Erythroblast (primary cell): Measurements from ENCODE around the gene PLA2G6.
A peak's percentile ranks its signal among the peaks of the same experiment; 100 is the strongest.

ENCODE experiments used
- DNase-seq, 2 experiments: peaks; one replicate each; lab custom pipeline; 2025; lab: John Stamatoyannopoulos, UW
- GATA1 ChIP-seq: IDR thresholded peaks from 2 replicates; pipeline ENCODE4 v1.6.1; 2011; ENCODE audit warnings: low read depth, mild to moderate bottlenecking, control low read depth, low read length, moderate library complexity
- POLR2A ChIP-seq: IDR thresholded peaks from 2 replicates; pipeline ENCODE4 v1.6.1; 2011; ENCODE audit warnings: mild to moderate bottlenecking, low read length

The PLA2G6 gene

GRCh38 chr22:38220653-38221386 lies 39.2 kb upstream of the PLA2G6 start:
- no peak for TF ChIP-seq GATA1
- no peak for TF ChIP-seq POLR2A
- DNase-seq = no peak

DNA sequence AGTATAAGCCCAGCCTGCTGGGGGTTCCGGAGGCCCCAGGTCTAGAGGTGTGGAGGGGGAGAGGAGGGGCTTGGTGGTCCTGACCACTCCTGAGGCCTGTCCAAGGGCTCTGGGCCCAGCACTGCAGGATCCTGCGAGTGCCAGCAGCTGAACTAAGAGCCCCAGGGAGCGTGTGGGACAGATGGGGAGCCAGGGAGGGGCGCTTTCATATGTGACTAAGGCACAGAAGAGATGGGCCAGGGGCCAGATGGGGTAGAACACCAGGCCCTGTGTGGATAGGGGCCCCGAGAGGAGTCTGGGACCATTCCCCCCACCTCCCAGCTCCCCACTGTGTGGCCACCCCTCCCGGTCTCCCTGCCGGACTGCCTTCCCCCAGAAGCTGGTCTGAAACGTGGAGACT lies 38.5 kb upstream of the PLA2G6 start:
- TF ChIP-seq GATA1 (no peak), POLR2A (no peak)
- no peak for DNase-seq

GRCh38 chr22:38219632-38220031 lies 38.0 kb upstream of the PLA2G6 start:
- TF ChIP-seq POLR2A = no peak
- TF ChIP-seq GATA1 = no peak
- no peak for DNase-seq

DNA sequence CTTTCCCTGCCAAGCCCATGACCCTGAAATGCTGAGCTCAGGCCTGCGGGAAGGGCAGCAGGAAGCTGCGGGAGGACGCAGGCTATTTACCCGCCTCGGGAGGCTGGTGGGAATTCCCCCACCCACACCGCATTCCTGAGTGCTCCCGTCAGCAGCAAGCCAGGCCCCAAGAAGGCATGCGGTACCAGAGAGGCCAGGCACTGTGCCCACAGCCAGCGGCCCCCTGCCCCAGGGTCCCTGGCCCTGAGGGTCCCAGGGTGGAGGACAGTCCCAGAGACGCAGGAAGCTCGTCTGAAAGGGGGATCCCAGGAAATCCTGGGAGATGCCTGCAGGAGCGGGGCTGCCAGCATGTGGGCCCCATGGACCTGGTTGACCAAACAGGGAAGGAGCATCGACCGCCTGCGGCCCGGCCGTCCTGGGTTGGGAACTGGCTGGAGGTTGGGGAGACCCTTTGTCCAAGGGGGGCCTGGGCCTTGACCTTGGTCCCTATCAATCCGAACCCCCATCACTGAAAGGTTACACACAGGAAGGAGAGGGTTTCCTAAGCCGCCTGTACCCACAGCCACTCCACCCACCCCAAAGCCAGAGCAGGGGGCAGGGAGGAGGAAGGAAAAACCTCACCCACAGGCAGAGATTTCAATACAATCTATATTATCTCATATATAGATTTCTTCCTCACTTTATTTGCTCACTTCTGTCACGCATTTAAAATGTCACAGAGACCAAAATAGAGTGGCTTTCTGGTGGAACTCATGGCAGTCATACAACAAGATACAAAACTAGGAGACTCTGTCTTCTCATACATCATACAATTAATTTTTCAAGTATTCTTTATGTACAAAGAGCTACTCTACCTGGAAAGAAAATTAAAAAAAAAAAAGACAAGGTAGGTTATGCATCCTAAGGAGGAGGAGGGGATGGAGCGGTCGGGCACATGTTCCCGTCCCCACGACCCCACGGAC lies 37.3 kb upstream of the PLA2G6 start:
- TF ChIP-seq POLR2A (no peak), GATA1 (no peak)
- DNase-seq = no peak

- no peak for TF ChIP-seq GATA1
- no peak for TF ChIP-seq POLR2A
- DNase-seq = no peak
Measured at GRCh38 chr22:38215156-38216038, 33.8 kb upstream of the PLA2G6 start.

- TF ChIP-seq GATA1 (no peak), POLR2A (no peak)
- peak; percentile 79 to 89 for DNase-seq
Measured at GRCh38 chr22:38214302-38215056, 32.8 kb upstream of the PLA2G6 start.

DNA sequence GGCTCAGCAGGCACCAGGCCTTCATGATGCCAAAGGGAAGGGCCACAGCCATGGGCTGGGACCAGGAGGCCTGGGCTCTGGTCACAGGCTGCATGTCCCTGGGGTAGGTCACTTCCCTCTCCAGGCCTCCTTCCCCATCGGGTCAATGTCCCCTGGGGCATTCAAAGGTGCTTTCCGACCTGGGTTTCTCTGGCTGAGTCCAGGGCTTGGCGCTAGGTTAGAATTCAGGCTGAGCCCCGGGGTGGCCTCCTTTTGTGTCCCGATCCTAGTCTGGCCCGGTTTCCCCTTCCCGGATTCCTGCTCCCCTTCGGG lies 32.3 kb upstream of the PLA2G6 start:
- no peak for DNase-seq
- TF ChIP-seq GATA1 (no peak), POLR2A (no peak)

DNA sequence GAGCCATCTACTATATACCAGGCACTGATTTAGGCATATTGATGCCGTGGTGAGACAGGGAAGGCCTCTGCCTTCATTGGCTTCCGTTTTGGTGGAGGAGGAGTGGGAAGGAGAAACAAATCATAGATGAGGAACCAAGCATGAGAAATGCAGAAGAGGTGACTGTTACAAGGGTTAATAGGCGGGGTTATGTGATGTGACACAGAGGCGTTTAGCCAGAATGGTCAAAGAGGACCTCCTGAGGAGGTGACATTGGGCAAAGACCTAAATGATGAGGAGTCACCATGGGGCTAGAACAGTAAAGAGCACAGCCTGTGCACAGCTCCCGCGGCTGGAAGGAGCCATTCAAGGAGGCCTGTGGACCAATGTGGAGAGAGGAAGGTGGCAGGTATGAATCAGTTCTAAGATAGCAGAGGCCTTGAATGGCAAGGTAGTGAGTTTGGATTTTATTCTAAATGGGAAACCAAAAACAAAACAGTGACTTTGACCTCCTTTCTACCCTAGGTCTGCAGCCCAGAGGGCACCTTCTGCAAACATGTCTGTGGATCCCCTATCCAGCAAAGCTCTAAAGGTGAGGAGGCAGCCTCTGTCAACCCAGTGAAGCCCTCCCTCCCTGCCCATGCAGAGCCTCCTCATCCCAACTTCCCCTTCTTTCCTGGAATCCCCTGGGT lies 31.8 kb upstream of the PLA2G6 start:
- TF ChIP-seq GATA1 = no peak
- TF ChIP-seq POLR2A = no peak

GRCh38 chr22:38212442-38212841 lies 30.8 kb upstream of the PLA2G6 start:
- TF ChIP-seq POLR2A (no peak), GATA1 (no peak)
- no peak for DNase-seq

More for the DNA sequence above, 31.8 kb upstream of the PLA2G6 start:
- DNase-seq = no peak

- TF ChIP-seq GATA1 = no peak
- no peak for TF ChIP-seq POLR2A
- DNase-seq = no peak
Measured at GRCh38 chr22:38211556-38211955, 29.9 kb upstream of the PLA2G6 start.

DNA sequence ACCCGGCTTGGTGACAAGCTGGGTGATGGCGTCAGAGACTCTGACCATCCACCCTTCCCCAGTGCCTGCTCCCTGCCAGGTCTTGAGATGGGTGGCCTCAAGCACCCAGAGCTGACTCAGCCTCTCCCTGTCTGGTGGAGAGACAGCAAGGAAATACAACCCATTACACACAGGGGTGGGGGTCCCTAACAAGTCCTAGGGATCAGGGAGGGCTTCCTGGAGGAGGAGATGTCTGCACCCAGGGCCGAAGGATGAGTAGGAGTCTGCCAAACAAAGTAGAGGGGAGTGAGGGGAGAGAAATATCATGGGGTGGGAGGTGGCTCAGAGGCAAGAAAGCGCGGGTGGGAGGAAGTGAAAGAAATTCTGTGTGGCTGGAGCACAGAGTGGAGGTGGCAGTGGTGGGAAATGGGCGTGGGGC lies 26.9 kb upstream of the PLA2G6 start:
- no peak for TF ChIP-seq POLR2A
- no peak for TF ChIP-seq GATA1
- DNase-seq = no peak

GRCh38 chr22:38207898-38208432 lies 26.3 kb upstream of the PLA2G6 start:
- peak; percentile 29 for TF ChIP-seq POLR2A
- no peak for TF ChIP-seq GATA1
- no peak for DNase-seq
